Measurements from ENCODE around the gene RAD50.

RAD50 gene

DNA sequence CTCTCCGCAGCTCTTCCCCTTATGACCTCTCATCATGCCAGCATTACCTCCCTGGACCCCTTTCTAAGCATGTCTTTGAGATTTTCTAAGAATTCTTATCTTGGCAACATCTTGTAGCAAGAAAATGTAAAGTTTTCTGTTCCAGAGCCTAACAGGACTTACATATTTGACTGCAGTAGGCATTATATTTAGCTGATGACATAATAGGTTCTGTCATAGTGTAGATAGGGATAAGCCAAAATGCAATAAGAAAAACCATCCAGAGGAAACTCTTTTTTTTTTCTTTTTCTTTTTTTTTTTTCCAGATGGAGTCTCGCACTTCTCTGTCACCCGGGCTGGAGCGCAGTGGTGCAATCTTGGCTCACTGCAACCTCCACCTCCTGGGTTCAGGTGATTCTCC, 80.5 kb downstream of the RAD50 start:
- DNase-seq: no peak

DNA sequence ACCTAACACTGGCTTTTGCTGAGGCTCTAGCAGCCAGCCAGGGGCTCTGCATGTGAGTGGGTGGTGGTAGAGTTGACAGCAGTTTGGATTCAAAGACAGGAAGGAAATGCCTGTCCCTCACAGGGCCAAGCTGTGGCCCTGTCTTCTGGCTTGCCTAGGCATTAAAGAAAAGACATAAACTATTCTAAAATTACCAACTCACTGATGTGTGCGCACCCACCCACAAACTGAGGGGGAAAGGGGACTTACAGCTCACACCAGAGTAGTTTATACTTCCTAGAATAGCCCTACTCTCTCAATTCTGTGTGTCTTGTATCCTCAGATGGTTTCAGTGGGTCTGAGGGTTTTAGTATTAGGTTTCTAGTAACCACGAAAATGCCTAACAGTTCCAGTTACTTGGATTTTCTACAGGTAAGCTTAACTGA, 82.9 kb downstream of the RAD50 start:
- DNase-seq: no peak

DNA sequence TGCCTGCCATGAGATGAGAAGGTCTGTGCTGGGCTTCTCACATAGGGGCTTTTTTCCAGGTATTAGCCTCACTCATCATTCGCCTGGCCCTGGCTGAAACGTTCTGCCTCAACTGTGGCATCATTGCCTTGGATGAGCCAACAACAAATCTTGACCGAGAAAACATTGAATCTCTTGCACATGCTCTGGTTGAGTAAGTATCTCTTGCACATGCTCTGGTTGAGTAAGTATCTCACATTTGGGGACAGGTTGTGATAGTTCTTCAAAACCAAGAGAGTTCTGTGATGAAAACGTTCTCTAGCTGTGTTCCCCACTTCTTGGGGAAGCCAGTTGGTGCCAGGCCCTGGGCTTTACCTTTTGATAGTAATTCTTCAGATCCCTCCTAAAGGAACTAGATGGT, 83.8 kb downstream of the RAD50 start:
- DNase-seq: no peak

DNA sequence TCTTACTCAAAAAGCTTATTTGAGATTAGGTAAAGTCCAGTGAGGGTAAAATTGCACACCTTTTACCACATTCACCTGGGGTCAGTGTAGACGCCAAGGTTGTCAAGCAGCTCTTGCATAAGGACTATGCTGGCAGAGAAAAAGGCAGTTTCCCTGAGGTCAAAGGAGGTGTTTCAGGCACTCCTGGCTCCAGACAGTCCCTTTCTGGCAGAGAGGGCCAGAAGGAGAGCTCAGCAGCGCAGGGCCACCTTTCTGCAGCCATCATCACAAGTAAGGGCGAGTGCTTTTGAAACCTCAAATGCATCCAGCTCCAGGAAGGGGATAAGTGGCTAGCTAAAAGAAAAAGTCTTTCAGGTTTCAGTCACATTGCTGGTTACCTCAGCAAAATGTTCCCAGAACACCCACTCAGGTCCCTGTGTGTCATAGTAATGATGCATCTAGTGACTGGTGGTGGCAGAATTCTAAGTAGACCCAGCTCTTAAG, 84.5 kb downstream of the RAD50 start:
- no peak for DNase-seq

DNA sequence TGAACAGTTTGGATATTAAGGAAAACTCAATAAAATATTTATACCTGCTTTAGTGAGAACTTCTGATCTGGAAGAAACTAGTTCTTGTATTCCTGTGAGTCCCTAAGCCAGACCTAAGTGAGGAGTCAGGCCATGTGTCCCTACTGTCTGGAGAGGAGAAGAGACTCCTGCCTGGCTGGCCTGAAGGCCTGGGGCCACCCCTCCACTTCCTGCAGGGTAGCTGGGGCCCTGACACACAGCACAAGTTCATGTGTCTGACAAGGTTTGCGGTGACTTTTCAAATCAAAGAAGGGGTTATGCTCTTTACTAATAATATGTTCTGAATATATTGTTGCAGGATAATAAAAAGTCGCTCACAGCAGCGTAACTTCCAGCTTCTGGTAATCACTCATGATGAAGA, 85.1 kb downstream of the RAD50 start:
- no peak for DNase-seq

DNA sequence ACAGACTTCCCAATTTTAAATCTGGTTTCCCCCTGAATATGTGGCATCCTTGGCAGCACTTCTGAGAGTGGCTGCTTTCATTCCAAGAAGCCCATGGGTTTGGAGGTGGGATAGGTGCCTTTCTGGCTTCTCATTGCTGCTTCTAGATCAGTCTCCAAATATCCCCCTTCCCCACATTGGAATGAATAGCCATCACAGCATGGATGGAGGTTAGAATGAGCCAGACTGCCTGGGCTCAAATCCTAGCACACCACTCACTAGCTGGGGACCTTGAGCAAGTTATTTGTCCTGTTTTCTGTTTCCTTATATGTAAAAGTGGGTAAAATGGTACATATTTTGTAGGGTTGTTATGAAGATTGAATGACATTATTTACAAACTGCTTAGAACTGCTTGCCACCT, 87.4 kb downstream of the RAD50 start:
- DNase-seq: no peak

DNA sequence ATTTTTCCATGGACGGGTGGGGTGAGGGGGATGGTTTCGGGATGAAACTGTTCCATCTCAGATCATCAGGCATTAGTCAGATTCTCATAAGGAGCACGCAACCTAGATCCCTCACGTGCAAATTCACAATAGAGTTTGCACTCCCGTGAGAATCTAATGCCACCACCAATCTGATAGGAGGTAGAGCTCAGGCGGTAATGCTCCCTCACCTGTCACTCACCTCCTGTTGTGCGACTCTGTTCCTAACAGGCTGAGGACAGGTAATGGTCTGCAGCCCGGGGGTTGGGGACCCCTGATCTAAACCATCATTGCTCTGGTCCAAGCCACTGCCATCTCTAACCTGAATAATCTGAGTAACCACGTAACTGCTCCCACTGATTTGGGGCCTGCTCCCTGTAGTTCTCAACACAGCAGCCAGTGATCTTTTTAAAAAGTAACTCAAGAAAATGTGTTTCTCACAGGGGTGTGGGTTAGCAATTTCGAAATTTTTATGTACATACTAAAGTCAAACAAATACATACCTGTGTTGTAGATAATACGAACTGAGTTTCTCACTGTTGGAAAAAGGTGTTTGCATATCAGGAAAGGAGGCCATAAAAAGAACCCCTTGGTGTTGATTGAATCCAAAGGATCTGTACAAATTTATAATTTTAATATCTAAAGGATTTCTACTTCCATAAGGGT, 89.9 kb downstream of the RAD50 start:
- no peak for DNase-seq

DNA sequence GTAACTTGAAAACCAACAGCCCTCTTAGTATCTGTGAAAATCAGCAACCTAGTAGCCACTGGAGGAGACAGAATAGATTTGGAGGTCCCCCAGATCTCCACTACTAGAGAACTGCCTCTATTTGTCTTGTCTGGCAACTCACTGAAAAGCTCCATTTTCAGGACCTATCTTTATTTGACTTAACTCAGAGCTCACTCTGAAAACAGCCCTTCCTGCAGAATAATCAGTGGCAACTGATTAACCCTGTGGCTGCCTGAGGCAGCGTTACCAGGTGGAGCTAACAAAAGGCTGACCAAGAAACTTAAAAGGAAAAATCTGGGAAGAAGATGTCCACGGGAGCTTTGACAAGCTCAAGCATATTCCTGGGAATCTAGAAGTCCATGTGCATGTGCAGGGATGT, 90.7 kb downstream of the RAD50 start:
- no peak for DNase-seq

DNA sequence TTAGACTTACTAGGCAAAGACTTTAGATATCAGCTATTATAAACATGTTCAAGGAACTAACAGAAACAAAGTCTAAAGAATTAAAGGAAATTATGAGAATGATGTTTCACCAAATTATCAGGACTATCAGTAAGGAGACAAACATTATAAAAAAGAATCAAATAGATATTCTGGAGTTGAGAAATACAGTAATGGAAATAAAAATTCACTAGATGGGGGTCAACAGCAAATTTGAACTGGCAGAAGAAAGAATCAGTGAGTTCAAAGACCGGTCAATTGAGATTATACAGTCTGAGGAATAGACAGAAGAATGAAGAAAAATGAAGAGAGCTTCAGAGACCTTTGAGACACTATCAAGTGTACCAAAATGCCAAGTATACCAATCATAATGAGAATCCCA, 91.6 kb downstream of the RAD50 start:
- no peak for DNase-seq

DNA sequence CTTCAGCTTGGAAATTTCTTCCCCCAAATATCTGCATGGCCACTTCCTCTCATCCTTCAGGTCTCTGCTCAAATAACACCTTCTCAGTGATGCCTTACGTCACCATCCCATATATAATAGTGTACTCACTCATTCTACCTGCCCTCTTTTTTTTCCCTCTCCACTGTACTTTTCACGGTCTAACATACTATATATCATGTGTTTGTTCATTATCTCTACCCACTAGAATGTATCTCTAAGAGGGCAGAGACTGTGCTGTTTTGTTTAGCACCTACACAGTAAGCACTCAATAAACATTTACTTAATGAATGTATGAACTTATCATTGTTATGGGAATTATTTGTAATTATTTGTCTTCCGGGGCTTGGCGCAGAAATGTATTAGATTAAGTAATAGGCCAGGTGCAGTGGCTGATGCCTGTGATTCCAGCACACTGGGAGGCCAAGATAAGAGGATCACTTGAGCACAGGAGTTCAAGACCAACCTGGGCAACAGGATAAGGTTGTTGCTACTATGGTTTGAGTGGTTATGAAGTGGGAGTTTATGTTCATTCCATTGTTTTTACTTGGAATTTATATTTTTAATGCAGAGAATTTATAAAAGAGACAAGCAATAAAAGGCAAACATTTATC, 95.2 kb downstream of the RAD50 start:
- DNase-seq: no peak

DNA sequence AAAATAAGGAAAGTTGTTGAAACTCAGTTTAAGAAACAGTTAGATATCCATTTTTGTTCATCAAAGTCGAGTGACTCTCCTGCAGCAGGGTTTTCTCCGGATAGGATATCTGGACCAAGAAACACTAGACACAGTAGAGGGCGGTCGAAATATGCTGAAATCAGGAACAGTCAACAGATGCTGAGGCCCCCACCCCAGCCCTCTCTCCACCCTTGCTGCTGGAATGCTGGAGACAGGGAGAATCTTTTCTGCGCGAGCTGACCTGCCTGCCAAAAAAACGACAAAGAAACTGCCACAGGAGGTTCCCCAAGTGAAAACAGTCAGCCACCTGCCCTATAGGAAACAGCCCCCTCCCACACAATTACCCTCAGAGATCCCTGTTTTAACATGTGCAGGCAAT, 96.9 kb downstream of the RAD50 start:
- DNase-seq: no peak

DNA sequence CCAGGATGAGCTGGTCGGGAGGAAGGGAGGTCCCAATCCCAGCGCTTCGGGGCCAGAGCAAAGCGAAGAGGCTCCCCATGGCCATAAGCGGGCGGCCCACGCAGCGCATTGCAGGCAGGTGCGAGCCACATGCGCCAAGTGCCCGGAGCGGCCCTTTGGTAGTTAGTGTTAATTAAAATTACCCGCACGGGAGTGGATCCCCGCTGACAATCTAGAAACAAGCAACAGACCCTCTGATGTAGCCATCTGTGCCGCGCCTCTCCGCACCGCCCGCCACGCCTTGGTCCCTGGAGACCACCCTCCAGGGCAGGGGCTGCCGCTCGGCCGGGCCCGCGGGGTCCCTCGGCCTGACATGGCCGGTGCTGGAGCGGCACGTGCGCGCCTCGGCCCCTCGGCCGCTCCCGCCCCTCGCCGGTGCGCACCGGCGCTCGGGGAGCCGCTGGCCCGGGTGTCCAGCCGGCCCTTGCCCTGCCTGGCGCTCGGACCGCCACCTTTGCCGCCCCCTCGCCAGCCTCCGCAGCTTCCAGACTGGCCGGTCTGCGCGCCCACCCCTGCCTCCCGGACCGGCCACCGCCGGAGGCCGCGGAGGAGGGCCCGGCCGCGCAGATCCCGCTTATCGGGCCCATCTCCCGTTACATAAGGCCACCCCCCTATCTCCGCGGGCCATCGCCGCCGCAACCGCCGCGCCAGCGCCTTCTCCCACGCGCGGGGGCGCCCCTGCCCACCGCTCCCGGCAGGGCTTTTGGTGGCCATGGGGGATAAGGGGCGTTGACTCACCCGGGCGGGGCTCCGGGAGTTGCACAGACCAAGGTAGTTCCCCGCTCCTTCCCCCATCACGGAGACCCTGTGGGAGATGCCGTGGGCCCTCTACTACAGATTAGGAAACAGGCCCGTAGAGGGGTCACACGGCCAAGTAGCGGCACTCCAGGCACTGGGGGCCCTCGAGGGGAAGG, 99.3 kb downstream of the RAD50 start:
- no peak for DNase-seq

DNA sequence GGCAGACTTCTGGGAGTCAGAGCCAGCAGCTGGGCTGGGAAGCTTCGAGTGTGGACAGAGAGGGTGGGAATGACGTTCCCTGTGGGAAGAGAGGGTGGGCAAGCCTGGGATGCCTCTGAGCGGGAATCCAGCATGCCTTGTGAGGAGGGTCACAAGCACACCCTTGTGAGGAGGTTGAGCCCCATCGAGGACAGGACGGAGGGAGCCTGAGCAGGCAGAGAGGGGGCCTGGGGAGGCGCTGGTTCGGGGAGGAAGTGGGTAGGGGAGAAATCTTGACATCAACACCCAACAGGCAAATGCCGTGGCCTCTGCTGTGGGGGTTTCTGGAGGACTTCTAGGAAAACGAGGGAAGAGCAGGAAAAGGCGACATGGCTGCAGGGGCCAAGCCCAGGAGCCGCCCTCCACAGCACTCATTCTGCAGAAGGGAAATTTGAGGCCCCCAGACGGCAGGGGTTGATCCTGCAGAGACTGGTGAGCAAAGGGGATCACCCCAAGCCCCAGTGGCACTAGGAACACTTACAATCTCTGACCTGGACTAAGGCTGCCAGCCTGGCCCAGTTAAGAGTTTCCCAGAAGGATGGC, 100.1 kb downstream of the RAD50 start:
- DNase-seq: no peak

DNA sequence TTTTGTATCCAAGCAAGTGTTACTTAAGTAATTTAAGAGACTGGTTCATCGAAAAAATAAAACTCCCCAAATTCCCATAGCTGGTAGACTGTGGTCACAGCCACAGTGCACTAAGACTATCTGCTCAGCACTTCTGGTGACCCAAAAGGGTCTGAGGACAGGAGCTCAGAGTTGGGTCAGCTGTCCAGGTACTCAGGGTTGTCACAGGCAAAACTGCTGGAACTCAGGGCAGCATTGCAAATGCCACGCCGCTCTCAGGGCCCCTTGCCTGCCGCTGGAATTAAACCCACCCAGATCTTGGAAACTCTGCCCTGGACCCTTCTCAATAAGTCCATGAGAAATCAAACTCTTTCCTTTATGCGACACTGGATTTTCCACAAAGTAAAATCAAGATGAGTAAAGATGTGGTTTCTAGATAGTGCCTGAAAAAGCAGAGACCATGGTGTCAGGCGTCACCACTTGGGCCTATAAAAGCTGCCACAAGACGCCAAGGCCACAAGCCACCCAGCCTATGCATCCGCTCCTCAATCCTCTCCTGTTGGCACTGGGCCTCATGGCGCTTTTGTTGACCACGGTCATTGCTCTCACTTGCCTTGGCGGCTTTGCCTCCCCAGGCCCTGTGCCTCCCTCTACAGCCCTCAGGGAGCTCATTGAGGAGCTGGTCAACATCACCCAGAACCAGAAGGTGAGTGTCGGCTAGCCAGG, 101.1 kb downstream of the RAD50 start, which contains the start of gene IL13:
TSS of gene IL13 (plus strand) at position 498 of the 705 bp plus-strand sequence. CDS start at position 512, 14 bp downstream.
- no peak for DNase-seq

DNA sequence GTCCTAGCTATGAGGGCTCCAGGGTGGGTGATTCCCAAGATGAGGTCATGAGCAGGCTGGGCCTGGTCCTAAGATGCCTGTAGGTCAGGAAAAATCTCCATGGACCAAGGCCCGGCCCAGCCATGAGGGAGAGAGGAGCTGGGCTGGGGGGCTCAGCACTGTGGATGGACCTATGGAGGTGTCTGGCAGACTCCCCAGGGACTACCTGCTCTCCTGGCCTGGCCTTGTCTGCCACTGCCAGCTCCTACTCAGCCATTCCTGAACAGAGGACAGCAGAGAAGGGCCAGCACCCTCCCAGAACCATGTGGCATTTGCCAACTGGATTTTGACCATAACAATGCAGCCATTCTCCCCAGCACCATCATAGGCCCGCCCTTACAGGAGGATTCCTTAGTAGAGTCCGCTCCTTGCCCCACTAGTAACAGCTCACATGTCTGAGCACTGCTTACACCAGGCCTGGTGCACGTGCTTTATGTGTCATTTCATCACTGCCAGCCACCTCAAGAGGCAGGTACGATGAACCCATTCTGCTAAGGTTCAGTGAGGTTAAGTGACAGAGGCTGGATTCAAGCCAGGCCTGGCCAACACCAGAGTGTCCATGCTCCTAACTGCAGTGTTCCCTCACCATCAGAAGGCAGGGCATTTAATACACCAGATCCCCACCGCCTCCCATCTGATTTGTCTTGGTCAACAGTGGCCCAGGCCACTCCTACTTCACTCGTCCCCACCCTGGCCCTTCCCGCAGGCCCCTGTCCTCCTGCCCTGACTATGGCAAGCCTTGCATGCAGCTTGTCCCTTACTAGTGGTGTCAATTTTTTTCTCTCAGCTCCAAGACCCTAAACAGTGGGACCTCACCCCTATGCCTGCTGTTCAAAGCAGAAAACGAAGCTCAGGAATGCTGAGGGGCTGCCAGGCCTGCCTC, 101.9 kb downstream of the RAD50 start:
- no peak for DNase-seq

DNA sequence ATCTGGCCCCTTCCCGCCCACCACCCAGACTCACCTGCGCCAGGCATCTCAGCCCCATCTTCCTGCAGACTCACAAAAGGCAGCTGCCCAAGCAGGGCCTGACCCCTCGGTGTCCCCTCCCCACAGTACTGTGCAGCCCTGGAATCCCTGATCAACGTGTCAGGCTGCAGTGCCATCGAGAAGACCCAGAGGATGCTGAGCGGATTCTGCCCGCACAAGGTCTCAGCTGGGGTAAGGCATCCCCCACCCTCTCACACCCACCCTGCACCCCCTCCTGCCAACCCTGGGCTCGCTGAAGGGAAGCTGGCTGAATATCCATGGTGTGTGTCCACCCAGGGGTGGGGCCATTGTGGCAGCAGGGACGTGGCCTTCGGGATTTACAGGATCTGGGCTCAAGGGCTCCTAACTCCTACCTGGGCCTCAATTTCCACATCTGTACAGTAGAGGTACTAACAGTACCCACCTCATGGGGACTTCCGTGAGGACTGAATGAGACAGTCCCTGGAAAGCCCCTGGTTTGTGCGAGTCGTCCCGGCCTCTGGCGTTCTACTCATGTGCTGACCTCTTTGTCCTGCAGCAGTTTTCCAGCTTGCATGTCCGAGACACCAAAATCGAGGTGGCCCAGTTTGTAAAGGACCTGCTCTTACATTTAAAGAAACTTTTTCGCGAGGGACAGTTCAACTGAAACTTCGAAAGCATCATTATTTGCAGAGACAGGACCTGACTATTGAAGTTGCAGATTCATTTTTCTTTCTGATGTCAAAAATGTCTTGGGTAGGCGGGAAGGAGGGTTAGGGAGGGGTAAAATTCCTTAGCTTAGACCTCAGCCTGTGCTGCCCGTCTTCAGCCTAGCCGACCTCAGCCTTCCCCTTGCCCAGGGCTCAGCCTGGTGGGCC, 103.1 kb downstream of the RAD50 start:
- no peak for DNase-seq

DNA sequence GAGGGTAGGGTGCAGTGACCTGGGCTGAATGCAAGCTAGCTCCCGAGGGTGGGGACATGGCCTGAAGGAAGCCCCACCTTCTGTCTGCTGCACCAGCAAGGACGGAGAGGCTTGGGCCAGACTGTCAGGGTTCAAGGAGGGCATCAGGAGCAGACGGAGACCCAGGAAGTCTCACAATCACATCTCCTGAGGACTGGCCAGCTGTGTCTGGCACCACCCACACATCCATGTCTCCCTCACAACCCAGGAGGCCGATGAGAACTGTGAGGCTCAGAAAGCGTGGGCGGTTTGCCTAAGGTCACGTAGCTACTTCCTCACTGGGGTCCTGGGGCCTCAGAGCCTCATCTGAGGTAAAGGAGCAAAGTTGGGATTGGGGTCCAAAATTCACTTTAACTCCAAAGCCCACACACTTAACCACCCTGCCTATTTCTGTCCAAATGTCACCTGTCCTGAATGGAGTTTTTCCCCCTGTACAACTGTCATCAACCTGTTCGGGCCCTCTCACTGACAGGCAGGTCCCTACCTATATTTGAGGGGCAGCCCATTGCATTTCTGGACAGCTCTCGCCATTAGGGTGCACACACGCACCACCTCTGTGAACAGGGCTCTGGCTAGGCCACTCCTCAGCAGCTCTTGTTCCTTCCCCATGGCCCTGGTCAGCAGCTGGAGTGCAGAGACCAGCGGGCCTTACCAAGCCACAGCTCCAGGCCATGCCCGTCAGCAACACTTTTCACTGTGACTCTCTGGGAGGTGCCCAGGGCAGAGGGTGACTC, 104.6 kb downstream of the RAD50 start:
- no peak for DNase-seq

DNA sequence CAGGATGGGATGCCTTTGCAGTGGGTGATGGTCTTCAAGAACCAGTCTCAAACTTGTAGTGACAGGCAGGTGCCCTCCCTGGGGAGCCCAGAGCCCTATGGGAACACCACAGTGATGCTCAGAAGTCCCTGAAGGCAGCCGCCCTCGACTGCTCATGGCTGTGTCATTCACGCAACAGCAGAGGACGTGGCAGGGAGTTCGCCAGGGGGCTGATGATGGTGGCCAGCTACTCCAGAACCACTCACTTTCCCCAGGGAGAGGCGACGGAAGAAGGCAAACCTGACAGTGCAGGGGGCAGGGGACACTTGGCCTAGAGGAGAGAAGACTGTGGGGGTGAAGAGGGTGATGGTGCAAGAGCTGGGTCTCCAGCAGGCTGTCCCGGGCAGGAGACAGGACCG, 105.2 kb downstream of the RAD50 start:
- DNase-seq: no peak

Measured in activated naive CD4-positive, alpha-beta T cell (primary cell).